Activated T-helper 9 cell treated with anti-CD3 and anti-CD28 coated beads, Interleukin-2, amount 50 U/mL, for 16 hours (primary cell): ENCODE measurements around the gene OPA3.
A peak's percentile ranks its signal among the peaks of the same experiment; 100 is the strongest.
"Not testable (repeated sequence)": the region's sequence is repeated elsewhere in the genome, so short reads cannot be mapped to it uniquely, and the experiment has no call there.

ENCODE experiments used
- DNase-seq: peaks from one replicate; pipeline ENCODE4 v3.0.0-alpha.2; 2020; ENCODE audit warnings: low read depth

Gene OPA3

DNA sequence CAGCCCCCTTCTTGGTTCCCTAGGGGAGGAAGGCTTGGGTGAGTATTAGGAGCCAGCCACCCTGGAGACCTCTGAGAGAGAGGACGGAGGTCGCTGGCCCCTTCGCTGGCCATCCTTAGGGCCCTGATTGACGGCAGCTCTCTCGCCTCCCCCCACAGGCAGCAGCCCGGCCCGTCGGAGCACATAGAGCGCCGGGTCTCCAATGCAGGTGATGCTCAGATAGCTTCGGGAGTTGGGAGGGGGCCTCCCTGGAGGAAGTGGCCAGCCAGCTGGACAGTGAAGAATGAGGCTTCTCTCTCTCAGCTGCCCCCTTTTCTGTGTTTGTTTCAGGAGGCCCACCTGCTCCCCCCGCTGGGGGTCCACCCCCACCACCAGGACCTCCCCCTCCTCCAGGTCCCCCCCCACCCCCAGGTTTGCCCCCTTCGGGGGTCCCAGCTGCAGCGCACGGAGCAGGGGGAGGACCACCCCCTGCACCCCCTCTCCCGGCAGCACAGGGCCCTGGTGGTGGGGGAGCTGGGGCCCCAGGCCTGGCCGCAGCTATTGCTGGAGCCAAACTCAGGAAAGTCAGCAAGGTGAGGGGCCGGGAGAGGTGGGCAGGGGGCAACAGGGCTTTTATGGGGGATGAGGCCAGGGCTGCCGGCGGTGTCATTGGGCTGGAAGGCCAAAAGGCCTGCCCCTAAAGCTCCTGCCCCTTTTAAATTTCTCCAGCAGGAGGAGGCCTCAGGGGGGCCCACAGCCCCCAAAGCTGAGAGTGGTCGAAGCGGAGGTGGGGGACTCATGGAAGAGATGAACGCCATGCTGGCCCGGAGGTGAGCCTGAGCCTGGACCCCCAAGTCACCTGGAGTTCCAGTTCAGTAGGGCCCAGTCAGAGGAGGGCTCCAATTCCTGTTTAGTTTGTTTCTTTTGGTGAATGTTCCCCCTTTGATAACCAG lies 62.3 kb downstream of the OPA3 start:
- DNase-seq, result no peak

DNA sequence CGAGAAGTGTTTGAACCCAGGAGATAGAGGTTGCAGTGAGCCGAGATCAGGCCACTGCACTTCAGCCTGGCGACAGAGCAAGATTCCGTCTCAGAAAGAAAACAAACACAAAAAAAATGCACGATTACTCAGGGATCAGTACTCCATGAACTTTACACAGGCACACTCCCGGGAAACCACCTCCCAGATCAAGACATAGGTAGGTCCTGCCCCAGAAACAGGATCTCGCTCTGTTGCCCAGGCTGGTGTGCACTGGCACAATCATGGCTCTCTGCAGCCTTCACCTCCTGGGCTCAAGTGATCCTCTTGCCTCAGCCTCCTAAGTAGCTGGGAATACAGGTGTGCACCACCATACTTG lies 66.2 kb downstream of the OPA3 start:
- DNase-seq, result no peak

DNA sequence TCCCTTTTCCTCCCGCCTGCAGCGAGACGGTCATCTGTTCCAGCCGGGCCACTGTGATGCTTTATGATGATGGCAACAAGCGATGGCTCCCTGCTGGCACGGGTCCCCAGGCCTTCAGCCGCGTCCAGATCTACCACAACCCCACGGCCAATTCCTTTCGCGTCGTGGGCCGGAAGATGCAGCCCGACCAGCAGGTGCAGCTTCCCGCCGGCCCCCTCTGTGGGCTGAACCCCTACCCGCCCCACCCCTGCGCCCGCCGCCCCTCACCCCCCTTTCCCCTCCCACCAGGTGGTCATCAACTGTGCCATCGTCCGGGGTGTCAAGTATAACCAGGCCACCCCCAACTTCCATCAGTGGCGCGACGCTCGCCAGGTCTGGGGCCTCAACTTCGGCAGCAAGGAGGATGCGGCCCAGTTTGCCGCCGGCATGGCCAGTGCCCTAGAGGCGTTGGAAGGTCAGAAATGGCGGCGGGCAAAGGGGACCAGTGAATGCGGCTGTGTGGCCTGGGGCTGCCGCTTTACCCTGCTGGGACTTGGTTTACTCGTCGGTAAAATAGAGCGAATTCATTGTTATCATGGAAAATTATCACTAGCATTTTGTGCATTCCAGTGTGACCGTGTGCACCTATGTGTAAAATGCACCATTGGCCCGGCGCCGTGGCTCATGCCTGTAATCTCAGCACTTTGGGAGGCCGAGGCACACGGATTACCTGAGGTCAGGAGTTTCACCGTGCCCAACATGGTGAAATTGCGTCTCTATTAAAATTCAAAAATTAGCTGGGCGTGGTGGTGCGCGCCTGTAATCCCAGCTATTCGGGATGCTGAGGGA lies 66.7 kb downstream of the OPA3 start:
- no peak for DNase-seq

DNA sequence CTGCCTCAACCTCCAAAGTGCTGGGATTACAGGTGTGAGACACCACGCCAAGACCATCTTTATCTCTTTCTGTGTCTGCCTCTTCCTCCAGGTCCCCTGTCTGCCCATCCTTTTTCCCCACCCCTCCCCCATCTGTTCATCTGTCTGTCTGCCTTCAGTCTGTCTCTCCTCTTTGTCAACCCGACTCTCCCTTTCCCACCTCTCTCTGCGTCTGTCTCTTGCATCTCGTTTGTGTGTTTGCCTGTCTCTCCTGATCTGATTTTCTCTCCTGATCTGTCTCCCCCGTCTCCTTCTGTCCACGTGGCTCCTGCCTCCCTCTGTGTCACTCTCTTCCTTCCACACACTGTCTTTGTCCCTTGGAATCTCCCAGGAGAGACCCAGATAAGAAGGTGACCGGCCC lies 67.4 kb downstream of the OPA3 start:
- DNase-seq, result no peak

DNA sequence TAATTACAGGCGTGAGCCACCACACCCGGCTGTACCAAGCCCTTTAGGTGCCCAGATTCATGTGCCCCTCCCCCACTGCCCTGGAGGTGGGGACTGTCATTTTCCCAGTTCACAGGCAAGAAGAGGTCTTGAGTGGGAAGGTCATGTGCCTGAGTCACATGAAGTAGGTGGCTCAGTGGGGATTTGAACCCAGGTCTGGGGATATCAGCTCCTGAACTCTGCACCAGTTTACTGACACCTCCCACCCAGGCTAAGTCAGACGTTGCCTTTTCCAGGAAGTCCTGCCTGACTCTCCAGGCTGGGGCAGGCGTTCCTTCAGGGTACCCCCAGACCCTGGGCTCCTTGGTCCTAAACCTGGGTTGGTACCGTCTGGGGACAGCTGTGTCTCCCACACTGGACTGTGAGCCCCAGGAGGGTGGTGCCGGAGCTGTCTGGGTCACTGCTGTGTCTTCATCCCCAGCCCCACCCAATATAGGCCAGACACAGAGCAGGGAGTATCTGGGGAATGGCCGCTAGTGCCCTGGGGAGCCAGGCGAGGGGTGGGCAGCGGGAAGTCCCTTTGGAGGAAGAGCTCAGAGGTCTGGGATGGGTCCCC lies 68.7 kb downstream of the OPA3 start:
- no peak for DNase-seq

DNA sequence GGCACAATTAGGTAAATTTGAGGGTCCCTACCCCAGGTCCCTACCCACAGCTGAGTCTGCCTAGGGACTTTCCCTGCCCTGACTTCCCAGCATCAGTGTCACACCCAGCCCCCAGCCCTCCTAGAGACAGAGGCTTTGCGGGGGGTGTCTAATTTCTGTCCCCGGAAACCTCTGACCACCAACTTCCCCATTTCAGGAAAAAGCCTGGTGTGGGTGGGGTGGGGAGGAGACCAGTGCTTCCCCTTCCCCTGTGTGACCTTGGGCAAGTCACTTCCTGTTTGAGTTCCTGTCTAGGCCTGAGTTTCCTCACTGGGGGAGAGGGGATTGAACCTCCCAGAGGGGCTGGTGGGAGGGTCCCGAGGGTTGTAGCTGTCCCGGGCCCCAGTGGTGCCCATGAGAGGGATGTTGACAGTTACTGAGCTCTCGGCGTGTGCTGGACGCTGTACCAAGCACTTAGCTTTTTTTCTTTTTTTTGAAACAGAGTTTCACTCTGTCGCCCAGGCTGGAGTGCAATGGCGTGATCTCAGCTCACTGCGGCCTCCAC lies 69.4 kb downstream of the OPA3 start:
- no peak for DNase-seq

DNA sequence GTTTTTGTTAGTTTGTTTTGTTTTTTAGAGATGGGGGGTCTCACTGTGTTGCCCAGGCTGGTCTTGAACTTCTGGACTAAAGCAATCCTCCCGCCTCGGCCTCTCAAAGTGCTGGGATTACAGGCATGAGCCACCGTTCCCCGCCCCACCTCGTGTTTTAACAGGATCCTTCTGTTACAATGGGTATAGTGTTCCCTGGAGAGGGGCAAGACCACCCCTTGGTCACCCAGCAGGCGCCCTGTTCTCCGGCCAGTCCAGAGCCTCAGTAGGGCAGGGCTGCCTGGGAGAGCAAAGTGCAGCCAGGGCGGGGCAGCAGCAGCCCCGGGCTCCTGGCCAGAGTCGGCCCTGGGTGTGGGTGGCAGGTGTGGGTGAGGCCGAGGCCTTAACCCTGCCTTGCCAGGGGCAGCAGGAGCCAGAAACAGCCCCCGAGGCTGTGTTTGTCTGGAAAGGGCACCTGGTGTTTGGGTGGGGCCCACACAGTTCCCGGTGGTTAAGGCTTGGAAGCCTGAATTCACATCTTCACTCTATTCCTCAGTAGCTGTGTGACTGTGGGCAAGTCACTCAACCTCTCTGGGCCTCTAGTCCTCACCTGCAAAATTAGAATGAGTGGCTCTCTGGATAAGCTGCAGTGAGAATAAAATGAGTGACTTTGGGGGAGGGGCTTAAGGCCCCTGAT lies 70.1 kb downstream of the OPA3 start:
- DNase-seq, result no peak

DNA sequence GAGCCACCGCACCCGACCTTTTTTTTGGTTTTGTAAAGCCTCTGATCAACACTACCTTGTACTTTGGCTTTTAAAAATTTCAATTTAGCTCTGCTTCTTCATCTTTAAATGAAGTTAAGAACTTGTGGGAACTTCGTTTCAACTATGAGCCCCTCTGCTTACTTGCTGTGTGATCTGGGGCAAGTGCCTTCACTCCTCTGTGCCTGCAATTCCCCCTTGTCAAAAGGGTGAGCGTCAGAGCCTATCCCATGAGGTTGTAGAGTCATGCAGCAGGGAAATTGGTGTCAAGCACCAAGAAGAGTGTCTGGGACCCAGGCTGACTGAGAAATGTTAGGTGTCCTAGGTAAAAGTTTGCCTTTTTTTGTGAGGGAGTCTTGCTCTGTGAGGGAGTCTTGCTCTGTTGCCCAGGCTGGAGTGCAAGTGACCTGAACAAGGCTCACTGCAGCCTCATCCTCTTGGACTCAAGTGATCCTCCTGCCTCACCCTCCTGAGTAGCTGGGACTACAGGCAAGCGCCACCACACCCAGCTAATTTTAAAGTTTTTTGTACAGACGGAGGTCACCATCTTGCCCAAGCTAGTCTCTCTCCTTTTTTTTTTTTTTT lies 71.6 kb downstream of the OPA3 start:
- DNase-seq, result no peak

DNA sequence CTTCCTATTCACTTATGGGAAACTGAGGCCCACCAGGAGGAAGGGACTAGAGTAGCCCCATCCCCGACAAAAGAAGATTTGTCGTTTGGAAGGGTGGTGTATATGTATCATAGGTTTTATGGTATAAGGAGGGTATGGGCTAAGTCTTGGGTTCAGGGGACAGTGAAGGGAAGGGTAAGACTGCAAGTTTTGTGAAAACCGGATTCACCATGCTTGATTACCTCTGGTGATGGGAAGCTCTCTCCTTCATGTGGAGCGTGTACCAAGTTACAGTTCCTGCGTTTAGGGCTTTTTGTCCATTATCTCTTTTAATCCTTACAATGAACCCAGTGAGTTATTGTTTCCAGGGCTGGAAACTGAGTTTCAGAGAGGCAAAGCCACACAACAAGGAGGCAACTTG lies 73.5 kb downstream of the OPA3 start:
- no peak for DNase-seq

DNA sequence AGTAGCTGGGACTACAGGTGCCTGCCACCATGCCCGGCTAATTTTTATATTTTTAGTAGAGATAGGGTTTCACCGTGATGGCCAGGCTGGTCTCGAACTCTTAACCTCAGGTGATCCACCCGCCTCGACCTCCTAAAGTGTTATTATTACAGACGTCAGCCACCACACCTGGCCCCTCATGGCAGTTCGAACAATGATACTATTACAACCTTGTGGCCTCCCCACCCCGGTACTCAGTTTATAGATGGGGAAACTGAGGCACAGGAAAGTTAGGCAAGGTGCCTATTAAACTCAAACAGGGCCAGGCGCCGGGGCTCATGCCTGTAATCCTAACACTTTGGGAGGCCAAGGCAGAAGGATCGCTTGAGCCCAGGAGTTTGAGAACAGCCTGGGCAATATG lies 74.2 kb downstream of the OPA3 start:
- DNase-seq, result not testable (repeated sequence)

DNA sequence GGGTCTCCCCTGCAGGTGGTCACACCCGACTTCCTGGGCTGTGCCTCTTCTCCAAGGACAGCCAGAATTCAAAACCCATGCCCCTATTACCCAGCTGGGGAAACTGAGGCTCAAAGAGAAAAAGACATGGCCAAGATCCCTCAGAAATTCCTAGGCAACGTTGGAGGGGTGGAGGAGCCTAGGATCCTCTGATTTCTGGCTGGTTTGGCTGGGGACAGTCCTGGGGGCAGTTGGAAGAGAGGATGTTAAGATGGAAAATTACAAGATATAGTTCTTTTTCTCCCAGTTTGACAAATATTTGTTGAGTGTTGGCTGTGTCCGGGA lies 74.9 kb downstream of the OPA3 start:
- no peak for DNase-seq

DNA sequence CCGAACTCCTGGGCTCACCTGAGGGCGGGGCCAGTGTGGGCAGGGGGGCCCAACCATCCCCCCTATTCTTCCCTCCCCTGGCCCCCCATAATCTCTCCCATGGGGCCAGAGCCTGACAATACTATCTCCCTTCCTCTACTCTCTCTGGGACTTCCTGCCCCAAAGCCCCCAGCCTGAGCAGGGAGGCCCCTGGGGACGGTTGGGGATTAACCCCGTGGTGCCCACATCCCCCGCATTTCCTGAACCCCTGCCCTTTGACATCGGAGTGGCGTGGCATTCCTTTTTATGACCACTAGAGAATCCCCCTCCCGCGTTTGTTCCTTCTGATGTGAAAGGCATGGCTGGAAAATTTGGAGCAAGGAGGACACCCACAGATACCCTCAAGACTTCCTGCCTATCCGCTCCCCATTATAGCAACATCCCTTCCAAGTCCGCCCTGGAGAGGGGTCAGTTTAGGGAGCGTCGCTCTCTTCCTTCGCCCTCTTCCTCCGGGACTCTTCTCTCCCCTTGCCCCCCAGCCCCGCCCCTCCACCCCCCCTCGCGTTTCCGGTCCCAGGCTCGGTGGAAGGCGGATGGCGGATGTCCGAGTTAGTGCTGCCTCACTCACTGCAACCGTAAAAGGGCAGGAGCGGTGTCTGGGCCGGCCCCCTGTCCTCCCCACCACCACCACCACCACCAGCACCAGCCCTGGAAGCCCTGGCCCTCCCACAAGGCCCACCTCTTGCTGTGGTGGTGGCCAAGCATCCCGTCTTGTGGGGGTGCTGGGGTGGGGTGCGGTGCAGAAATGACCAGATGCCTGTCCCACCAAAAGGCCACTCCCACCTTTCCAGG lies 75.5 kb downstream of the OPA3 start:
- DNase-seq, result no peak

DNA sequence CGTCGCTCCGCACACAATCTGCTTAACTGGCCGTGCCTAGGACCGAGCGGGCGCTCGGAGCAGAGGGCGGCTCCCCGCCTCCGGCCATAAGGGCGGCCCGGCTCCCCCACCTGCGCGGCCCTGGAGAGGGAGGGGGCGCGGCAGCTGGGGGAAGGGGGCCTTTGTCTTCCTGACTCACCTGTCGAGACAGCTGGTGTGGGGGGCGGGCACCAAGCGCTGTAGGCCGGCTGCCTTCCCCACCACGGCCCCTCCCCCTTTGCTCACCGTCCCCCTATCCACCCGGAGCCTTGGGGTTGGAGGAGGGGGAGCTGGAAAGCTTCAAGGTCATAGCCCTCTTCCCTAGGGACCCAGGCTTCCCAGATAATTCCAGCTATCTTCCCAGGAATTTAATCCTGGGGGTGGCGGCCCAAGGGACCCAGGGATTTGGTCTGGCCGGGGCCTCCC lies 76.2 kb downstream of the OPA3 start:
- DNase-seq, result peak; percentile 35

DNA sequence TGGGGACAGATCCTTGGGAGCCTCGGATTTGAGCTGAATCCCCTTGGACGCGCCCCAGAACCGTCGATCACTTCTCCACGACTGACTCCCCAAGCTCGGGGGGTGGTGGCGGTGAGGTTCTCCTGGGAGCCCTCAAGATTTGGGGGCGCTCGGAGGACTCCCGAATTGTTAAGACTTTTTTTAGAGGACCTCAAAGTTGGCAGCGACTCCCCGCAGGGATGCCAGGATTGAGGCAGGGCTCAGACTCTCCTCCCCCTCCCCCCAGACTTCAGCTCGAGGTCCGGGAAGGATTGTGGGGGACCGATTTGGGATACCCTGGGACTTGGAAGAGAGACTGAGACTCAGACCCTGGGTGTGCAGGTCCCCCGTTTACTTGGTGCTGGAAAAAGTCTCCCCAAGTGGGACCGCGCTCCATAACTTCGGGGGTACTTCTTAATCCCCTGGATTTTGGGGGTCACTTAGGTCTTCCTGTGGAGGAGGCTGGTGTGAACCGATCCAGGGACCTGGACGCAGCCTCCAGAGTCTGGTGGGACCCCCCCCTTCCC lies 76.7 kb downstream of the OPA3 start:
- DNase-seq, result no peak

DNA sequence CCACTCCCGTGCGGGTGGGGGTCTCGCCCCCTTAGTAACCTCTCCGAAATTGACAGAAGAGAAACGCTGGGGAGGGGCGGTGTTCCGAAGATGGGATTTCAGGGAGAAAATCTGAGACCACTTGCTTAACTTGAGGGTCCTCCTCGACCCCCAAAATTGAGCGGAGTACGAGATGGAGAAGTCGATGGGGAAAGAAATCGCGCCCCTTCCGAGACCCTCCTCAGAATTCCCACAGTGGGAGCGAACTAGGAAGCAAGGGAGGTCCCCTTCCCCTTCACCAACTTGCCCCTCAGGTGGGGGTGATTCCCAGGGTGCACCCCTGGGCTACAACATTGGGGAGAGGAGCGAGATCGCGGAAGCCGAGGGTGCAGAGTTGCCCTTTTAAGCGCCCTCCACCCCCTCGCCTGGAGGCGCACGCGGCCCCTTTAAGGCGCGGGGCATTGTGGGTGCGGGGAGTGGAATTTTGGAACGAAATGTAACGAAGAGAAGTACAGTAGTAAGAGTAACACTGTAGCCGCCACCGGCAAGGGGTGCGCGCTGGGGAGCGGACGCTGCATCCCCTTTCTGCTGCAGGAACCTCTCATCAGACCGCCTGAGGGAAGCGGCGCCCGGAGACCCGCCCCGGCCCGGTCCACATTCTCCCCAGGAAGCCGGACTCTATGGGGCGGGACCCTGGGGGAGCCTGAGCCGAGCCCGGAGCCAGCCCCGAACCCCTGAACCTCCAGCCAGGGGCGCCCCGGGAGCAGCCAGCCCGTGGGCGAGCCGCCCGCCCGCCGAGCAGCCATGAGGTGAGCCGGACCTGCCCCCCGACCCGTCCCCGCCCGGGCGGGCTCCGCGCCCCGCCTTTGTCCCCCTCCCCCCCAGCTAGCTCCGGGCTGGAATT lies 77.4 kb downstream of the OPA3 start, which contains the start of gene VASP:
VASP (plus strand) TSS at position 491 of the 883 bp plus-strand sequence; CDS start at position 784, 293 bp downstream.
- peak; percentile 84 for DNase-seq

DNA sequence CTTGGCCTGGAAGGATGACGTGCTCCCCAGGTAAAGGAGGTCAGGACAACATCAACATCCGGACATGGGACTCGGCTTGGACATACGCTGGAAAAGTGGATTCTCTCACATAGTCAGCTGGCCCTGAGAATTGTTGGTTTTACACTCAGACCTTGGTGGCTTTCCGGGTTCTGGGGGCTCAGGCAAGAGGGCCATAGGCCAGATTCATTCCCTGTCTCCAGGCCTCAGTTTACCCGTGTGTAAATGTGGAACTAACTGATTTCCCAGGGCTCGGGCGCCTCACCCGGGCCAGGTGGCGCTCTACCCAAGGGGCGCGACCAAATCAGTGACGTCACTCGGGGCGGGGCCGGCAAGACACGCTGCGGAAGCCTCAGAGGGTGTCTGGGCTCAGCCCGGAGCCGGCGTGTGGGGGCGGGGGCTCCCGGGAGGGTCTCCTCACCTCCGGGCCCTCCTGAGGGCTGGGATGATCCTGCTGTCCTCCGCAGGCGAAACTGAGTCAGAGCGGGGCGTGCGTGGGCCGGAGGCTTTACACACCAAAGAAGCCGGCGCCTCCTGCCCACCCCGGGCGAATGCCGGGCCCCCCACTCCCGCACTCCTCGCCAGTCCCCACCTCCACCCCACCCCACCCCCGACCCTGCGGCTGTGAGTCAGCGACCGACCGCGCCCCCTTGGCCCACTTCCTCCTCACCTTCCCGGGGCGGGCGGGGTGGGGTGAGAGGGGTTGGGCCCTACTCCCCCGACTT lies 78.2 kb downstream of the OPA3 start:
- peak; percentile 98 for DNase-seq

DNA sequence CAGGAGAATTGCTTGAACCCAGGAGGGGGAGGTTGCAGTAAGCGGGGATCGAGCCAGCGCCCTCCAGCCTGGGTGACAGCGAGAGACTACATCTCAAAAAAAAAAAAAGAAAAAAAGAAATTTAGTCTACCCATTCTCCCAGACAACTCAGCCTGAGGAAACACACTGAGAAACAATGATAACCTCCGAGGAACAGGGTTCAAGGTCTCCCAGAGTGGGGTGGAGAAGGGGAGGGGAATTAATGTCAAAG lies 78.7 kb downstream of the OPA3 start:
- no peak for DNase-seq

DNA sequence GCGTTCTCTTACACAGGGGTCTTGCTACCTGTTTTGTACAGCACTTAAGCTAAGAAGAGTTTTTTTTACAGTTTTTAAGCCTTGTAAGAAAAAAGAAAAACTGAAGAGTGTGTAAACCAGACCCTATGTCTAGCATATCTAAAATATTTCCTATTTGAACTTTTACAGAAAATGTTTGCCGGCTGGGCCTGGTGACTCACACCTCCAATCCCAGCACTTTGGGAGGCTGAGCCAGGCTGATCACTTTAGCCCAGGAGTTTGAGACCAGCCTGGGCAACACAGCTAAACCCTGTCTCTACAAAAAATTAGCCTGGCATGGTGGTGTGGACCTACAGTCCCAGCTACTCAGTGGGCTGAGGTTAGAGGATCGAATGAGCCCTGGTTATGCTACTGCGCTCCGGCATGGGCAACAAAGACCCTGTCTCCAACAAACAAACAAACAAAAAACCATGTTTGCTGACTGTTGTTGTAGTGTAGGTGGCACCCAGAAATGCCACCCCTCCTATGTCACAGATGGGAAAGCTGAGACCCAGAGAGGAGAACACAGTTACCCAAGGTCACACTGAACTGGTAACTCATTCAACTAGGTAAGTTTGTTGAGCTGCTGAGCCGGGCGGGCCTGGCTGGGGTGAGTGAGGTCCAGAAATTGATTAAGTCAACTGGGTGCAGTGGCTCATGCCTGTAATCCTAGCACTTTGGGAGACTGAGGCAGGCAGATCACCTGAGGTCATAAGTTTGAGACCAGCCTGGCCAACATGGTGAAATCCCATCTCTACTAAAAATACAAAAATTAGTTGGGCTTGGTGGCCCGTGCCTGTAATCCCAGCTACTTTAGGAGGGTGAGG lies 79.2 kb downstream of the OPA3 start:
- DNase-seq, result no peak
